Neural cell (in vitro differentiated cells): ENCODE results near the gene FHDC1. TPM values are rescaled to one million over a fixed set of nuclear protein-coding genes. Genes with fewer than 3 reads are reported as not detected.
A peak's percentile ranks its signal among the peaks of the same experiment; 100 is the strongest.

ENCODE experiments used
- H2AFZ ChIP-seq: fragments of 200-600, 300-800 bp; sonication (generic), shearing (Covaris generic); 2 replicates; pipeline ENCODE4 v1.6.0; 2014; ENCODE audit warnings: low read depth, mild to moderate bottlenecking, antibody characterized with exemption, low read length, moderate library complexity
- H3F3A ChIP-seq: fragments of 200-600 bp; shearing (Covaris generic); 2 replicates; pipeline ENCODE4 v1.6.1; 2016; ENCODE audit warnings: mild to moderate bottlenecking, moderate library complexity, mixed read lengths, antibody characterized with exemption, low read length; ENCODE audit not compliant: insufficient read depth, poor library complexity, severe bottlenecking
- H3K27ac ChIP-seq: fragments of 200-600, 300-800 bp; sonication (generic), shearing (Covaris generic); 2 replicates; pipeline ENCODE4 v1.5.1; 2014; ENCODE audit warnings: mild to moderate bottlenecking, low read length, moderate library complexity
- H3K27me3 ChIP-seq: fragments of 300-800, 200-600 bp; sonication (generic), shearing (Covaris generic); 2 replicates; pipeline ENCODE4 v1.6.0; 2014; ENCODE audit warnings: mild to moderate bottlenecking, low read depth, low read length, moderate library complexity; ENCODE audit not compliant: insufficient read depth
- H3K36me3 ChIP-seq: fragments of 300-800, 200-600 bp; sonication (generic), shearing (Covaris generic); 2 replicates; pipeline ENCODE4 v1.5.1; 2014; ENCODE audit warnings: mild to moderate bottlenecking, antibody characterized with exemption, low read length, moderate library complexity; ENCODE audit not compliant: insufficient read depth
- H3K4me2 ChIP-seq: fragments of 300-800, 200-600 bp; sonication (generic), shearing (Covaris generic); 2 replicates; pipeline ENCODE4 v1.6.0; 2014; ENCODE audit warnings: mild to moderate bottlenecking, low read length
- H3K4me3 ChIP-seq: fragments of 300-800, 200-600 bp; sonication (generic), shearing (Covaris generic); 2 replicates; pipeline ENCODE4 v1.5.1; 2014; ENCODE audit warnings: mild to moderate bottlenecking, low read length, moderate library complexity
- H3K79me2 ChIP-seq: fragments of 200-600 bp; shearing (Covaris generic); replicated peaks from 2 replicates; pipeline ENCODE4 v1.6.0; 2014; ENCODE audit warnings: mild to moderate bottlenecking, low read length, moderate library complexity; ENCODE audit not compliant: insufficient read depth
- H3K9ac ChIP-seq: fragments of 300-800, 200-600 bp; sonication (generic), shearing (Covaris generic); 2 replicates; pipeline ENCODE4 v1.6.1; 2016; ENCODE audit warnings: mild to moderate bottlenecking, low read length, mixed read lengths
- H3K9me2 ChIP-seq: fragments of 200-600 bp; shearing (Covaris generic); 2 replicates; pipeline ENCODE4 v1.6.1; 2016; ENCODE audit warnings: mild to moderate bottlenecking, low read length, mixed read lengths; ENCODE audit not compliant: insufficient read depth
- H3K9me3 ChIP-seq: fragments of 200-600, 300-800 bp; sonication (generic), shearing (Covaris generic); 2 replicates; pipeline ENCODE4 v1.6.1; 2016; ENCODE audit warnings: mild to moderate bottlenecking, mixed run types, low read length, moderate library complexity, mixed read lengths
- H4K20me1 ChIP-seq: fragments of 200-600 bp; shearing (Covaris generic); 2 replicates; pipeline ENCODE4 v1.6.1; 2016; ENCODE audit warnings: mild to moderate bottlenecking, mixed run types; ENCODE audit not compliant: insufficient read depth
- EP300 ChIP-seq: fragments of 450-650 bp; conservative IDR thresholded peaks from 2 replicates; pipeline ENCODE4 v1.6.1; 2014; ENCODE audit warnings: antibody characterized with exemption, mild to moderate bottlenecking, moderate library complexity; ENCODE audit not compliant: poor library complexity, severe bottlenecking
- EZH2 ChIP-seq: fragments of 200-600, 300-800 bp; shearing (Covaris generic), sonication (generic); IDR thresholded peaks from 2 replicates; pipeline ENCODE4 v1.6.1; 2014; ENCODE audit warnings: antibody characterized with exemption, low read length, borderline replicate concordance, mild to moderate bottlenecking; ENCODE audit not compliant: insufficient read depth, poor library complexity, severe bottlenecking
- MXI1 ChIP-seq: fragments of 450-650 bp; conservative IDR thresholded peaks from 2 replicates; pipeline ENCODE4 v1.6.1; 2014; ENCODE audit warnings: antibody characterized with exemption, mild to moderate bottlenecking; ENCODE audit not compliant: poor library complexity, severe bottlenecking
- POLR2AphosphoS5 ChIP-seq: IDR thresholded peaks from 2 replicates; pipeline ENCODE4 v1.6.1; 2012
- RAD21 ChIP-seq: fragments of 450-650 bp; conservative IDR thresholded peaks from 2 replicates; pipeline ENCODE4 v1.6.1; 2014; ENCODE audit warnings: antibody characterized with exemption, mild to moderate bottlenecking, moderate library complexity
- SMC3 ChIP-seq: fragments of 450-650 bp; conservative IDR thresholded peaks from 2 replicates; pipeline ENCODE4 v1.6.1; 2014; ENCODE audit warnings: antibody characterized with exemption, mild to moderate bottlenecking, moderate library complexity; ENCODE audit not compliant: poor library complexity
- TAF1 ChIP-seq: IDR thresholded peaks from 2 replicates; pipeline ENCODE4 v1.6.1; 2012; ENCODE audit warnings: low read depth
- polyA plus RNA-seq: library from polyadenylated mRNA; depleted of rRNA; stranded (reverse); fragments of >200 nt; gene quantifications from 2 replicates; pipeline ENCODE4 v1.2.3, GENCODE V29; 2014
- TF ChIP-seq, protein P1 (sequence below): fragments of 450-650 bp; IDR thresholded peaks from 2 replicates; pipeline ENCODE4 v1.5.1; 2014; ENCODE audit warnings: antibody characterized with exemption, mild to moderate bottlenecking, moderate library complexity; ENCODE audit not compliant: poor library complexity, severe bottlenecking
- TF ChIP-seq, protein P2 (sequence below): IDR thresholded peaks from 2 replicates; pipeline ENCODE4 v1.6.1; 2012; ENCODE audit warnings: borderline replicate concordance

The FHDC1 gene
- polyA plus RNA-seq, 1 donor from 2014 or later = 11.4 TPM

DNA sequence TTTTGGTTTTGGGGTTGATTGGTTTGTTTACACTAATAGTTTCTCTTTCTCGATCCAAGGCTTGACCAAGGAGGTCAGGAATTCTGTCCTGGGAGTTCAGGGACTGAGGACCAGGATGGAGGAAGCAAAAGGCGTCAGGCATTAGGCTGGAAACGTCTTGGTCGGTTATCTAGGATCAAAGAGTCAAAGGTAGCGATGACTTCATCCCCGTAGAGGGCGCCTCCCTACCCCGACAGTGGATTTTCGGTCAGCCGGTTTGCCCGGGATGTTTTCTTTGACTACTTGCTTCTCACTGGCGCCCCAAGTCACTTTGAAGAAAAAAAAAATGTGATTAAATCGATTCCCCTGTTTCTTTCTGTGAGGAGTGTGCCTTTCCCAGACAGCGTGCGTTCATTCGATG lies 980 bp upstream of the FHDC1 start:
- Histone ChIP-seq H3F3A (no peaks in the 10 kb centered on the region), H3K4me3 (peak overlapping the region; percentile 82), H3K4me2 (peak overlapping the region; percentile 66), H3K9me2 (no peaks in the 10 kb centered on the region), H4K20me1 (peaks cover 4% of the 10 kb centered on the region), H3K79me2 (peaks cover 12% of the 10 kb centered on the region), H3K9ac (peak overlapping the region; percentile 90), H3K9me3 (no peaks in the 10 kb centered on the region), H2AFZ (peak overlapping the region; percentile 84), H3K27ac (peak overlapping the region; percentile 74), H3K36me3 (no peaks in the 10 kb centered on the region), H3K27me3 (peaks cover 22% of the 10 kb centered on the region)
- TF ChIP-seq MXI1 (no peak), SMC3 (no peak), EP300 (no peak), POLR2AphosphoS5 (no peak), TAF1 (no peak), EZH2 (no peak), RAD21 (no peak)
- TF ChIP-seq, protein P1, sequence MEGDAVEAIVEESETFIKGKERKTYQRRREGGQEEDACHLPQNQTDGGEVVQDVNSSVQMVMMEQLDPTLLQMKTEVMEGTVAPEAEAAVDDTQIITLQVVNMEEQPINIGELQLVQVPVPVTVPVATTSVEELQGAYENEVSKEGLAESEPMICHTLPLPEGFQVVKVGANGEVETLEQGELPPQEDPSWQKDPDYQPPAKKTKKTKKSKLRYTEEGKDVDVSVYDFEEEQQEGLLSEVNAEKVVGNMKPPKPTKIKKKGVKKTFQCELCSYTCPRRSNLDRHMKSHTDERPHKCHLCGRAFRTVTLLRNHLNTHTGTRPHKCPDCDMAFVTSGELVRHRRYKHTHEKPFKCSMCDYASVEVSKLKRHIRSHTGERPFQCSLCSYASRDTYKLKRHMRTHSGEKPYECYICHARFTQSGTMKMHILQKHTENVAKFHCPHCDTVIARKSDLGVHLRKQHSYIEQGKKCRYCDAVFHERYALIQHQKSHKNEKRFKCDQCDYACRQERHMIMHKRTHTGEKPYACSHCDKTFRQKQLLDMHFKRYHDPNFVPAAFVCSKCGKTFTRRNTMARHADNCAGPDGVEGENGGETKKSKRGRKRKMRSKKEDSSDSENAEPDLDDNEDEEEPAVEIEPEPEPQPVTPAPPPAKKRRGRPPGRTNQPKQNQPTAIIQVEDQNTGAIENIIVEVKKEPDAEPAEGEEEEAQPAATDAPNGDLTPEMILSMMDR = no peak
- TF ChIP-seq, protein P2, sequence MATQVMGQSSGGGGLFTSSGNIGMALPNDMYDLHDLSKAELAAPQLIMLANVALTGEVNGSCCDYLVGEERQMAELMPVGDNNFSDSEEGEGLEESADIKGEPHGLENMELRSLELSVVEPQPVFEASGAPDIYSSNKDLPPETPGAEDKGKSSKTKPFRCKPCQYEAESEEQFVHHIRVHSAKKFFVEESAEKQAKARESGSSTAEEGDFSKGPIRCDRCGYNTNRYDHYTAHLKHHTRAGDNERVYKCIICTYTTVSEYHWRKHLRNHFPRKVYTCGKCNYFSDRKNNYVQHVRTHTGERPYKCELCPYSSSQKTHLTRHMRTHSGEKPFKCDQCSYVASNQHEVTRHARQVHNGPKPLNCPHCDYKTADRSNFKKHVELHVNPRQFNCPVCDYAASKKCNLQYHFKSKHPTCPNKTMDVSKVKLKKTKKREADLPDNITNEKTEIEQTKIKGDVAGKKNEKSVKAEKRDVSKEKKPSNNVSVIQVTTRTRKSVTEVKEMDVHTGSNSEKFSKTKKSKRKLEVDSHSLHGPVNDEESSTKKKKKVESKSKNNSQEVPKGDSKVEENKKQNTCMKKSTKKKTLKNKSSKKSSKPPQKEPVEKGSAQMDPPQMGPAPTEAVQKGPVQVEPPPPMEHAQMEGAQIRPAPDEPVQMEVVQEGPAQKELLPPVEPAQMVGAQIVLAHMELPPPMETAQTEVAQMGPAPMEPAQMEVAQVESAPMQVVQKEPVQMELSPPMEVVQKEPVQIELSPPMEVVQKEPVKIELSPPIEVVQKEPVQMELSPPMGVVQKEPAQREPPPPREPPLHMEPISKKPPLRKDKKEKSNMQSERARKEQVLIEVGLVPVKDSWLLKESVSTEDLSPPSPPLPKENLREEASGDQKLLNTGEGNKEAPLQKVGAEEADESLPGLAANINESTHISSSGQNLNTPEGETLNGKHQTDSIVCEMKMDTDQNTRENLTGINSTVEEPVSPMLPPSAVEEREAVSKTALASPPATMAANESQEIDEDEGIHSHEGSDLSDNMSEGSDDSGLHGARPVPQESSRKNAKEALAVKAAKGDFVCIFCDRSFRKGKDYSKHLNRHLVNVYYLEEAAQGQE = no peak

DNA sequence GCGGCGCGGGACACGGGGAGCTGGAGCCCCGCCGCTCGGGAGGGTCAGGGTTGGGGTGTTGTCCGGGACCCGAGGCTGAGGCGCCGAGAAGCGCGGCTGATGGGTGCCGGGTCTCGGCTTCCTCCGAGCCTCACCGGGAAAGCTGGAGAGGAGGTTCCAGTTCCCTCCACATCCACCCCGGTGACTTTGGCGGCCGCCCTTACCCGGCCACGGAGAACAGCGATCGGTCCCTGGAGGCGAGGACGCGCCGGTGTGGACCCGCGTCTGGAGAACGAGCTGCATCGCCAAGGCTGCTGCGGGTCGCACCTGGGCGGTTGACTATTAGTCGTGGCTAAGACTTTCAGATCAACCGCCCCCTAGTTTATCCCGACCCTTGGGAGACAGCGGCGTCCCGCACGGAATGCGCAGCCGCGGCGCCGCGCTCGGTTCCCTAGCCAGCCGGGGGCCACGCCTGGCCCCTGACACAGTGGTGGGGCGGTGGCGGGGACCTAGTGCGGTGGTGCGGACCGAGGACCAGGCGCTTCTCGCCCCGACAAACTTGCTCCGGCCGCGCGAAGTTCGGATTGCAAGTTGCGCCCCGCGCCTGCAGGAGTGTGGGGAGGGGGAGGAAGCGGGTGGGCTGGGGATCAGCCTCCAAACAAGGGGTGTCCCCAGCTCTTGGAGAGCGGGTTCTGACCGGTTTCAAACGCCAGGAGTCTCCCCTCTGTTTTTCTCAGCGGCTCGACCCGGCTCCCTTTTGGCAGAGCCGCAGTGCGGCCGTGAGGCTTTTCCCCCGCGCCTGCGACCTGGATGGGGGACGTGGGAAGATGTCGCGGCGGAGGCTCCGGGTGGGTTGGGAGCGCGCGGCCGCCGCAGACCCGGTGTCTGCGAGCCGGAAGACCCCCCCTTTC lies 568 bp downstream of the FHDC1 start:
- peak; percentile 41 for TF ChIP-seq POLR2AphosphoS5
- no peak for TF ChIP-seq SMC3
- TF ChIP-seq, protein P1 = no peak
- no peak for TF ChIP-seq TAF1
- TF ChIP-seq EZH2 = no peak
- TF ChIP-seq MXI1 = peak; percentile 1
- H3K27ac ChIP-seq = peak overlapping the region; percentile 74

More for the DNA sequence above, 568 bp downstream of the FHDC1 start:
- Histone ChIP-seq H3K27me3 (peaks cover 22% of the 10 kb centered on the region), H3F3A (no peaks in the 10 kb centered on the region), H3K9ac (peak overlapping the region; percentile 90), H2AFZ (peak overlapping the region; percentile 84), H3K79me2 (peaks cover 14% of the 10 kb centered on the region), H4K20me1 (peaks cover 4% of the 10 kb centered on the region), H3K4me2 (peak overlapping the region; percentile 30), H3K9me2 (no peaks in the 10 kb centered on the region), H3K9me3 (no peaks in the 10 kb centered on the region), H3K4me3 (peak overlapping the region; percentile 82), H3K36me3 (no peaks in the 10 kb centered on the region)
